GM21576 (cell line): ENCODE measurements around the gene PRKCD.

Experiments
- ATAC-seq: cut with Tn5 transposase; IDR thresholded peaks from one replicate; pipeline ENCODE4 v1.9.1; 2021; ENCODE audit warnings: mild to moderate bottlenecking, moderate library complexity; ENCODE audit not compliant: unreplicated experiment

PRKCD gene

GRCh38 chr3:53154881-53155285 is 6.1 kb upstream of the PRKCD start:
- ATAC-seq = no peak

- ATAC-seq = no peak
Measured at GRCh38 chr3:53155760-53156159, 5.2 kb upstream of the PRKCD start.

GRCh38 chr3:53156368-53156834 is 4.6 kb upstream of the PRKCD start:
- no peak for ATAC-seq

GRCh38 chr3:53157974-53158580 is 2.9 kb upstream of the PRKCD start:
- no peak for ATAC-seq

GRCh38 chr3:53158765-53159155 is 2.2 kb upstream of the PRKCD start:
- ATAC-seq = no peak

- no peak for ATAC-seq
Measured at GRCh38 chr3:53159156-53160060, 1.6 kb upstream of the PRKCD start.

GRCh38 chr3:53160061-53160659 is 849 bp upstream of the PRKCD start:
- no peak for ATAC-seq

- peak; percentile 3 for ATAC-seq
Measured at GRCh38 chr3:53161450-53161819, 426 bp downstream of the PRKCD start.

GRCh38 chr3:53161820-53162671 is 1.0 kb downstream of the PRKCD start:
- no peak for ATAC-seq

- ATAC-seq = no peak
Measured at GRCh38 chr3:53162672-53163443, 1.8 kb downstream of the PRKCD start.

GRCh38 chr3:53163444-53164387 is 2.7 kb downstream of the PRKCD start:
- ATAC-seq = no peak

GRCh38 chr3:53164911-53165310 is 3.9 kb downstream of the PRKCD start:
- ATAC-seq = no peak

GRCh38 chr3:53166206-53166605 is 5.2 kb downstream of the PRKCD start:
- no peak for ATAC-seq

- ATAC-seq = no peak
Measured at GRCh38 chr3:53166781-53167291, 5.8 kb downstream of the PRKCD start.

GRCh38 chr3:53167418-53168174 is 6.6 kb downstream of the PRKCD start:
- no peak for ATAC-seq

GRCh38 chr3:53168175-53168923 is 7.3 kb downstream of the PRKCD start:
- no peak for ATAC-seq

- no peak for ATAC-seq
Measured at GRCh38 chr3:53169045-53169831, 8.2 kb downstream of the PRKCD start.
